ENCODE results near the gene SLC35E2B. TPM values are rescaled to one million over a fixed set of nuclear protein-coding genes. Genes with fewer than 3 reads are reported as not detected.

The SLC35E2B gene
- total RNA-seq, 1 experiment from 2014 or later, result 26.4 TPM

- Histone ChIP-seq H3K4me1 (0 out of 2 replicates have a peak, but pooled peaks cover 4% of the 10 kb centered on the region), H3K9me3 (no peaks in the 10 kb centered on the region), H3K27me3 (replicated peaks; ENCODE audit: control insufficient read depth, insufficient read depth, low read length) (no peaks in the 10 kb centered on the region), H3K4me3 (ENCODE audit: low read depth, low read length) (no peak overlapping the region), H3K36me3 (ENCODE audit: control insufficient read depth, insufficient read depth, low read length) (no peaks in the 10 kb centered on the region)
- Mint-ChIP-seq H3K4me3 (ENCODE audit: unreplicated experiment) (no peak overlapping the region), H3K4me1 (ENCODE audit: low read depth, unreplicated experiment) (no peaks in the 10 kb centered on the region), H3K27ac (ENCODE audit: unreplicated experiment) (no peak overlapping the region), H3K36me3 (ENCODE audit: insufficient read depth, unreplicated experiment) (peaks cover 14% of the 10 kb centered on the region), H3K9me3 (ENCODE audit: unreplicated experiment) (no peaks in the 10 kb centered on the region), H3K27me3 (ENCODE audit: insufficient read depth, unreplicated experiment) (no peaks in the 10 kb centered on the region)
- ChIA-PET CTCF (no interaction called here), POLR2A (no interaction called here)
- DNase-seq, result no peak
- no TSS peak for BruUV-seq (replicated peaks)
- intact Hi-C loops (cut with micrococcal nuclease; ENCODE audit: unreplicated experiment), result no loop called here
- TF ChIP-seq CTCF (IDR thresholded peaks at IDR 0.05; ENCODE audit: insufficient read depth in 1 of 2, low read depth in 1 of 2, low read length in 1 of 2, severe bottlenecking in 1 of 2, unreplicated experiment in 1 of 2), result no peak
Observed at GRCh38 chr1:1620433-1621139, 72.0 kb downstream of the SLC35E2B start.

GRCh38 chr1:1619917-1620361, 72.7 kb downstream of the SLC35E2B start:
- H3K27me3 Mint-ChIP-seq (ENCODE audit: insufficient read depth, unreplicated experiment), result no peaks in the 10 kb centered on the region
- Histone ChIP-seq H3K4me3 (ENCODE audit: low read depth, low read length) (no peak overlapping the region), H3K36me3 (ENCODE audit: control insufficient read depth, insufficient read depth, low read length) (no peaks in the 10 kb centered on the region), H3K4me1 (0 out of 2 replicates have a peak, but pooled peaks cover 4% of the 10 kb centered on the region), H3K9me3 (no peaks in the 10 kb centered on the region), H3K27me3 (replicated peaks; ENCODE audit: control insufficient read depth, insufficient read depth, low read length) (no peaks in the 10 kb centered on the region)
- no peaks in the 10 kb centered on the region for H3K4me1 Mint-ChIP-seq (ENCODE audit: low read depth, unreplicated experiment)
- intact Hi-C loops (cut with micrococcal nuclease; ENCODE audit: unreplicated experiment), result no loop called here
- ChIA-PET POLR2A (no interaction called here), CTCF (no interaction called here)
- no peak for DNase-seq
- no peaks in the 10 kb centered on the region for H3K9me3 Mint-ChIP-seq (ENCODE audit: unreplicated experiment)
- H3K36me3 Mint-ChIP-seq (ENCODE audit: insufficient read depth, unreplicated experiment), result peaks cover 18% of the 10 kb centered on the region
- no peak for TF ChIP-seq CTCF (IDR thresholded peaks at IDR 0.05; ENCODE audit: insufficient read depth in 1 of 2, low read depth in 1 of 2, low read length in 1 of 2, severe bottlenecking in 1 of 2, unreplicated experiment in 1 of 2)
- H3K27ac Mint-ChIP-seq (ENCODE audit: unreplicated experiment), result no peak overlapping the region
- H3K4me3 Mint-ChIP-seq (ENCODE audit: unreplicated experiment), result no peak overlapping the region
- no TSS peak for BruUV-seq (replicated peaks)

GRCh38 chr1:1618396-1619068, 74.1 kb downstream of the SLC35E2B start:
- Mint-ChIP-seq H3K4me3 (ENCODE audit: unreplicated experiment) (no peak overlapping the region), H3K4me1 (ENCODE audit: low read depth, unreplicated experiment) (peaks cover 5% of the 10 kb centered on the region), H3K9me3 (ENCODE audit: unreplicated experiment) (no peaks in the 10 kb centered on the region), H3K27me3 (ENCODE audit: insufficient read depth, unreplicated experiment) (no peaks in the 10 kb centered on the region), H3K36me3 (ENCODE audit: insufficient read depth, unreplicated experiment) (peaks cover 20% of the 10 kb centered on the region), H3K27ac (ENCODE audit: unreplicated experiment) (no peak overlapping the region)
- Histone ChIP-seq H3K9me3 (no peaks in the 10 kb centered on the region), H3K4me1 (0 out of 2 replicates have a peak, but pooled peaks cover 8% of the 10 kb centered on the region), H3K36me3 (ENCODE audit: control insufficient read depth, insufficient read depth, low read length) (no peaks in the 10 kb centered on the region), H3K4me3 (ENCODE audit: low read depth, low read length) (no peak overlapping the region), H3K27me3 (replicated peaks; ENCODE audit: control insufficient read depth, insufficient read depth, low read length) (no peaks in the 10 kb centered on the region)
- ChIA-PET POLR2A (no interaction called here), CTCF (no interaction called here)
- no TSS peak for BruUV-seq (replicated peaks)
- DNase-seq, result no peak
- intact Hi-C loops (cut with micrococcal nuclease; ENCODE audit: unreplicated experiment), result no loop called here
- no peak for TF ChIP-seq CTCF (IDR thresholded peaks at IDR 0.05; ENCODE audit: insufficient read depth in 1 of 2, low read depth in 1 of 2, low read length in 1 of 2, severe bottlenecking in 1 of 2, unreplicated experiment in 1 of 2)
